ENCODE results near the gene MYO5C. TPM values are rescaled to one million over a fixed set of nuclear protein-coding genes. Genes with fewer than 3 reads are reported as not detected.
"Not testable (repeated sequence)": the region's sequence is repeated elsewhere in the genome, so short reads cannot be mapped to it uniquely, and the experiment has no call there.

MYO5C gene
- total RNA-seq, 4 donors from 2014 or later = 17.8 to 25.5 (median 23.6) TPM

GRCh38 chr15:52289629-52290081 is 5.9 kb downstream of the MYO5C start:
- no peaks in the 10 kb centered on the region for H3K9me3 ChIP-seq
- H3K4me1 ChIP-seq = peaks cover 23 to 70% (median 31%) of the 10 kb centered on the region in 3 donors
- TF ChIP-seq CTCF (IDR thresholded peaks at IDR 0.05) (no peak), POLR2A (IDR thresholded peaks at IDR 0.05) (no peak)
- intact Hi-C loops (cut with DNase I) = no loop called here
- DNase-seq = no peak
- peaks cover 0 to 20% (median 0%) of the 10 kb centered on the region in 4 donors for H3K27me3 ChIP-seq
- 8 to 50% methylated on average over 2 to 3 of the region's 4 CpGs for WGBS, 2 donors
- no peak overlapping the region for H3K4me3 ChIP-seq
- H3K36me3 ChIP-seq = no peaks in the 10 kb centered on the region
- peak overlapping the region; percentile 77 to 89 (median 83) for H3K27ac ChIP-seq

GRCh38 chr15:52288986-52289385 is 6.6 kb downstream of the MYO5C start:
- peaks cover 0 to 13% (median 0%) of the 10 kb centered on the region in 4 donors for H3K27me3 ChIP-seq
- no peaks in the 10 kb centered on the region for H3K36me3 ChIP-seq
- peaks cover 23 to 71% (median 31%) of the 10 kb centered on the region in 3 donors for H3K4me1 ChIP-seq
- TF ChIP-seq CTCF (IDR thresholded peaks at IDR 0.05) = no peak
- TF ChIP-seq POLR2A (IDR thresholded peaks at IDR 0.05) = no peak
- intact Hi-C loops (cut with DNase I) = no loop called here
- WGBS, 2 donors = 88 to 98% methylated on average over 5 of the region's 5 CpGs
- H3K9me3 ChIP-seq = no peaks in the 10 kb centered on the region
- no peak overlapping the region for H3K4me3 ChIP-seq
- H3K27ac ChIP-seq = peak overlapping the region; percentile 77 to 89 (median 83)
- no peak for DNase-seq

- Histone ChIP-seq H3K36me3 (no peaks in the 10 kb centered on the region), H3K27ac (peak overlapping the region; percentile 77 to 89 (median 83)), H3K4me1 (peaks cover 23 to 69% (median 28%) of the 10 kb centered on the region in 3 donors), H3K9me3 (no peaks in the 10 kb centered on the region), H3K27me3 (peaks cover 0 to 7% (median 0%) of the 10 kb centered on the region in 4 donors), H3K4me3 (no peak overlapping the region)
- TF ChIP-seq CTCF (IDR thresholded peaks at IDR 0.05) = no peak
- no peak for TF ChIP-seq POLR2A (IDR thresholded peaks at IDR 0.05)
- intact Hi-C loops (cut with DNase I) = no loop called here
- no peak for DNase-seq
- WGBS, 2 donors = 39 to 51% methylated on average over 8 to 12 of the region's 13 CpGs
These were observed 7.3 kb downstream of the MYO5C start for GRCh38 chr15:52288051-52288942.

- intact Hi-C loops (cut with DNase I) = no loop called here
- H3K27me3 ChIP-seq = no peaks in the 10 kb centered on the region
- no peak overlapping the region for H3K4me3 ChIP-seq
- 51 to 64% methylated on average over 7 of the region's 7 CpGs for WGBS, 2 donors
- H3K4me1 ChIP-seq = peaks cover 23 to 64% (median 24%) of the 10 kb centered on the region in 3 donors
- no peaks in the 10 kb centered on the region for H3K36me3 ChIP-seq
- DNase-seq = no peak
- no peak for TF ChIP-seq POLR2A (IDR thresholded peaks at IDR 0.05)
- TF ChIP-seq CTCF (IDR thresholded peaks at IDR 0.05) = no peak
- no peaks in the 10 kb centered on the region for H3K9me3 ChIP-seq
- H3K27ac ChIP-seq = peak overlapping the region; percentile 77 to 89 (median 83)
These were observed 8.5 kb downstream of the MYO5C start for GRCh38 chr15:52287114-52287513.

- intact Hi-C loops (cut with DNase I); H3K27me3 ChIP-seq; H3K36me3 ChIP-seq; H3K9me3 ChIP-seq; DNase-seq: not testable (repeated sequence)
- H3K27ac ChIP-seq = peak overlapping the region in 1 of 4 donors; percentile 68
- WGBS, 2 donors = no CpG with 5 or more reads among the region's 34 CpGs
- H3K4me3 ChIP-seq = peak overlapping the region in 1 of 4 donors; percentile 11
- H3K4me1 ChIP-seq = peaks cover 23 to 59% (median 24%) of the 10 kb centered on the region in 3 donors
These were observed 9.7 kb downstream of the MYO5C start for GRCh38 chr15:52285941-52286340.

Measured in esophagus squamous epithelium (tissue), 5 donors.